ENCODE data around the gene FBXO31.

Gene FBXO31

DNA sequence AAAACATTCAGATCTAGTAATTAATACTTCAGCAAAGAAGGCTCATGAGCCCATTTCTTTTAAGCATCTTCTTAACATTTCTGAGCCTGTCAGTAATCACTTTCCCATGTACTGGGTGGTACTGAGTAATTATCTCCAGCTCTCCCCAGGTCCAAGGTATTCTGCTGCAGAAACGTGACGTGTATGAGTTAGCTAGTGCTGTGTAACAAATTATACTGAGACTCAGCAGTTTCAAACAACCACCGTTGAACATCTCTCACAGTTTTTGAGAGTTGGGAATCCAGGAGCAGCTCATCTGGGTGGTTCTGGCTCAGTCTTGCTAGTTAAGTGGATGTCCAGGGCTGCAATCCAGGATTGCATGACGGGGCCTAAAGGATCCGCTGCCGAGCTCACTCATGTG, 91.6 kb downstream of the FBXO31 start:
- TF ChIP-seq, protein P1, sequence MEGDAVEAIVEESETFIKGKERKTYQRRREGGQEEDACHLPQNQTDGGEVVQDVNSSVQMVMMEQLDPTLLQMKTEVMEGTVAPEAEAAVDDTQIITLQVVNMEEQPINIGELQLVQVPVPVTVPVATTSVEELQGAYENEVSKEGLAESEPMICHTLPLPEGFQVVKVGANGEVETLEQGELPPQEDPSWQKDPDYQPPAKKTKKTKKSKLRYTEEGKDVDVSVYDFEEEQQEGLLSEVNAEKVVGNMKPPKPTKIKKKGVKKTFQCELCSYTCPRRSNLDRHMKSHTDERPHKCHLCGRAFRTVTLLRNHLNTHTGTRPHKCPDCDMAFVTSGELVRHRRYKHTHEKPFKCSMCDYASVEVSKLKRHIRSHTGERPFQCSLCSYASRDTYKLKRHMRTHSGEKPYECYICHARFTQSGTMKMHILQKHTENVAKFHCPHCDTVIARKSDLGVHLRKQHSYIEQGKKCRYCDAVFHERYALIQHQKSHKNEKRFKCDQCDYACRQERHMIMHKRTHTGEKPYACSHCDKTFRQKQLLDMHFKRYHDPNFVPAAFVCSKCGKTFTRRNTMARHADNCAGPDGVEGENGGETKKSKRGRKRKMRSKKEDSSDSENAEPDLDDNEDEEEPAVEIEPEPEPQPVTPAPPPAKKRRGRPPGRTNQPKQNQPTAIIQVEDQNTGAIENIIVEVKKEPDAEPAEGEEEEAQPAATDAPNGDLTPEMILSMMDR (conservative IDR thresholded peaks at IDR 0.05), result no peak
- H3K27ac ChIP-seq, result no peak overlapping the region

- TF ChIP-seq, protein P1 (conservative IDR thresholded peaks at IDR 0.05), result no peak
- H3K27ac ChIP-seq, result no peak overlapping the region
Observed at GRCh38 chr16:87288753-87289362, 94.7 kb downstream of the FBXO31 start.

DNA sequence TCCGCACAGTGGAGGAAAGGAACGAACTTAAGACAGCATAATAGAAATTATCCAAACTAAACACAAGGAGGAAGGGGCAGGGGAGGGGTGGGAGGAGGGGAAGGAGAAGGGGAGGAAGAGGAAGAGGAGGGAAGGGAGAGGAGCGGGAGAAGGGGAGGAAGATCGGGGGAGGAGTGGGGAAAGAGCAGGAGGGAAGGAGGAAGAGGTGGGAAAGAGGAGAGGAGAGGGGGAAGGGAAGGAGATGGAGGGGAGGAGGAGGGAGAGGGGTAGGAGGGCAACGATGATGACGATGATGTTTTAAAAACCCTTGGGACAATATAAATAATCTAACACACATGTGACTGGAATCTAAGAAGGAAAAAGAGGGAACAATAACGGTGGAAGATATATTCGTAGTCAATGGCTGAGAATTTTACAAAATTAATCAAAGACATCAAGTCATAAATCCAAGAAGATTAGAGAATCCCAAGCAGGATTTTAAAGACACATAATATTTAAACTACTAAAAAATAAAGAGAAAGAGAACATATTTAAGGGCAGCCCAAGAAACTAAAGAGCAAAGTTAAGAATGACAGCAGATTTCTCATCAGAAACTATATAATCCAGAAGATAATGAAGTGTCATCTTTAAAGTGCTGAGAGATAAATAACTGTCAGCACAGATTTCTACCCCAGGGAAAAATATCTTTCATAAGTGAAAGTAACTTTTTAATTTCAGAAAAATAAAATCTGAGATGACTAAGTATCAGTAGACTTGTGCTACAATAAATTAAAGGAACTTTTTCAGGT, 96.5 kb downstream of the FBXO31 start:
- TF ChIP-seq, protein P1 (conservative IDR thresholded peaks at IDR 0.05), result no peak
- H3K27ac ChIP-seq, result no peak overlapping the region

GRCh38 chr16:87284183-87284582, 99.4 kb downstream of the FBXO31 start:
- no peak overlapping the region for H3K27ac ChIP-seq
- TF ChIP-seq, protein P1 (conservative IDR thresholded peaks at IDR 0.05), result no peak

DNA sequence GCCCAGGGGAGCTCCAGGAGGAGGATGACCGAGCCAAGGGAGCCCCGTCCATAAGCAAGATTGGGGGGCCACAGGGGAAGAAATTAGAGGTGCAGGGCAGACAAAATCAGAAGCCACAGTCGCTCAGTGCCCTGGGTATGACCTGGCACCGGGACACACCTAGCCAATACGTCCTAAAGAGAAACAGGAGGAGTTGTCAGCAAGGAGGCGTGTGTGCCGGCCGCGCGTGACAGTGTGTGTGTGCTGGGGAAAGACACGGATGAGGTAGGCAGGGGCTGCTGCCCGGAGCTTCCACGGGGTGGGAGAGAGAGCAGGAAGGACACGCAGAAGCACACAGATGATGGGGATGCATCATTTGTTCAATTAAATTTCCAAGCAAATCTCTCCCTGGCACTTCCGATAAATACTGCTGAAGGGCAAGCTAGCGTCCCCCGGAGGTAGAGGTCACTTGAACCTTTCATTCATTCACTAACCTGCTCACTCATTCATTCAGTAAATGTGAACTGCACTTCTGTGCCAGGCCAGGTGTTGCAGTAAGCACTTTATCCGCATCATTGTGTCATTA, 104.4 kb downstream of the FBXO31 start:
- TF ChIP-seq, protein P1 (conservative IDR thresholded peaks at IDR 0.05), result no peak
- H3K27ac ChIP-seq, result no peak overlapping the region

DNA sequence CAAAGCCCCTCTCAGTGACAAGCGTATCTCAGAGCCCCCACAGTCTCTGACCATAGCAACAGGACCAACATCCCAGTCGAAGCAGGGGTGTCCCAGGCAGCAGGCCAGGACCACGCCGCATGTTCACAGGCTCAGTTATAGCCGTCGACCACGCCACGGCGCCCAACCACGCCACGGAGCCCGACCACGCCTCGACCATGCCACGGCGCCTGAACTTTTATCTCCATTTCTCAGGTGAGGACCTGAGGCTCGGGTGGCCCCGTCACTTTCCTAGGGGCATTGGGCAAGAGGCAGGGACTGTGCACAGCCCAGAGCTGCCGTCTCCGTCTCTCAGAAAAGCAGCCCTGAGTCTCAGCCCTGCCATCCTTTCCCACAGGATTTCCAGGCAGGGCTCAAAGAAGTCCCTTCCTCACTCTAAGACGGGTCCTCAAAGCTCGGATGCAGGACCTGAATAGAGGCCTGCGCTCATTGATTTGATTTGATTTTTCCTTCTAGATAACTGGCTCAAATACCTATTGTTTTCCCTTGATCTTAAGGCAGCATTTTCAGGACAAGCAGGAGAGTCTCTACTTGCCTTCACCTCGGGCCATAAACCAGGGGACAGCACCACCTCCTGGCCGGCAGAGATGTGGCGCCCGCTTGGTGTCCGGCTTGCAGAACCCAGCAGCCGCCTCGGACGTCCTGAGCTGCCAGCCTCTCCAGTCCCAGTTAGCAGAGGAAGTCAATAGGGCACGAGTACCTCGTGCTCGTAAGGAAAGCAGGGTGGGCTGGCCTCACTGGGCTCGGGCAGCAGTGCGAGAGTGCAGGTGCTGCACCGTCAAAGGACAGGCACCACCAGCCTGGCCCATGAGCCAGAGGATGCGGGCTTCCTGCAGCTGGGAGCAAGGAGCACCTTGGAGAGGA, 105.1 kb downstream of the FBXO31 start:
- no peak overlapping the region for H3K27ac ChIP-seq
- TF ChIP-seq, protein P1 (conservative IDR thresholded peaks at IDR 0.05), result peak; percentile 65
